Measurements from ENCODE around the gene MXRA8.
"Not testable (repeated sequence)": the region's sequence is repeated elsewhere in the genome, so short reads cannot be mapped to it uniquely, and the experiment has no call there.

The MXRA8 gene

DNA sequence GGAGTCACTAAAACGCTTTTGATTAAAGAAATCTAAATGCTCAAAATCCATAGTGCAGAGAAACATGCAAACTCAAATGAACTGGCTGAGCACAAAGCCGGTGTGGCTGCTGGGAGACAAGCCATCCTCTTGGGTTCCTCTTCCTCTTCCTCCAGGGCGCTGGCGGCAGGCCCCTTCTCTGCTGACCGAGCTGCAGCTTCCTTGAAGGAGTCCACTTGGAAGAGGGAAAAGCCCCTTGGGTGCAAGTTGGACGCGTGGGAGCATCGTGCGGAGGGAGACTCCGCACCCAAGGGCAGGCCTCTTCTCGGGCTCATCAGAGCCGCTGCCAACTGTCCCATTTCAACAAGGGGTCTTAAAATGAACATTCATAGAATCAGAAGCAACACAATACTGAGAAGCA lies 32.9 kb upstream of the MXRA8 start:
- no peak for DNase-seq (ENCODE audit: low spot score)

DNA sequence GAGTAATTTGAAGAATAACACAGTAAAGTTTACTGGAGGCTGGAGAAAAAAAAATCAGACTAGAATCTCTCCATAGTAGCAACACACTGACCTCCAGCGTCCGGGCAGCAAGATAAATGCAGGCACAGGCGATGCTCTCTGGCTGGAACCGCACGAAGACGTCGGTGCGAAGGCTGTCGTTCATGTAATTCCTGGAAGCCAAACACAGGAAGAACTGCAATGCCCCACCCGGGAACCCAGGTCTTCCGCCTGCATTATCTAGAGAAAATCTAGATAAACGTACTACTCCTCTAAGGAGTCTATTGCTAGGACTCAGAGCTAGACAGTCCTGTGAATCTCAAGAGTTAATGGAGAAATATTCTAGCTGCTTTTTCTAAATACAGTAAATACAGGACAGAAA lies 32.3 kb upstream of the MXRA8 start:
- DNase-seq (ENCODE audit: low spot score): no peak

DNA sequence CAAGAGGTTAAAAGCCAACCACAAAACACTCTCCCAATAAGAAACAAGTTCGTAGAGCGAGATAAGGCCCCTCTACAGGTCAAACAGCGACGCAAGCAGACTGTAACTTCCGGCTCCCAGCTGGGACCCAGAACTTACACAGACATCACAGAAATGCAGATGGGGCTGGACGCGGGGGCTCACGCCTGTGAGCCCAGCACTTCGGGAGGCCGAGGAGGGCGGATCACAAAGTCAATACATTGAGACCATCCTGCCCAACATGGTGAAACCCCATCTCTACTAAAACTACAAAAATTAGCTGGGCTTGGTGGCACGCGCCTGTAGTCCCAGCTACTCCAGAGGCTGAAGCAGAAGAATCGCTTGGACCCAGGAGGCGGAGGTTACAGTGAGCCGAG lies 29.7 kb upstream of the MXRA8 start:
- no peak for DNase-seq (ENCODE audit: low spot score)

DNA sequence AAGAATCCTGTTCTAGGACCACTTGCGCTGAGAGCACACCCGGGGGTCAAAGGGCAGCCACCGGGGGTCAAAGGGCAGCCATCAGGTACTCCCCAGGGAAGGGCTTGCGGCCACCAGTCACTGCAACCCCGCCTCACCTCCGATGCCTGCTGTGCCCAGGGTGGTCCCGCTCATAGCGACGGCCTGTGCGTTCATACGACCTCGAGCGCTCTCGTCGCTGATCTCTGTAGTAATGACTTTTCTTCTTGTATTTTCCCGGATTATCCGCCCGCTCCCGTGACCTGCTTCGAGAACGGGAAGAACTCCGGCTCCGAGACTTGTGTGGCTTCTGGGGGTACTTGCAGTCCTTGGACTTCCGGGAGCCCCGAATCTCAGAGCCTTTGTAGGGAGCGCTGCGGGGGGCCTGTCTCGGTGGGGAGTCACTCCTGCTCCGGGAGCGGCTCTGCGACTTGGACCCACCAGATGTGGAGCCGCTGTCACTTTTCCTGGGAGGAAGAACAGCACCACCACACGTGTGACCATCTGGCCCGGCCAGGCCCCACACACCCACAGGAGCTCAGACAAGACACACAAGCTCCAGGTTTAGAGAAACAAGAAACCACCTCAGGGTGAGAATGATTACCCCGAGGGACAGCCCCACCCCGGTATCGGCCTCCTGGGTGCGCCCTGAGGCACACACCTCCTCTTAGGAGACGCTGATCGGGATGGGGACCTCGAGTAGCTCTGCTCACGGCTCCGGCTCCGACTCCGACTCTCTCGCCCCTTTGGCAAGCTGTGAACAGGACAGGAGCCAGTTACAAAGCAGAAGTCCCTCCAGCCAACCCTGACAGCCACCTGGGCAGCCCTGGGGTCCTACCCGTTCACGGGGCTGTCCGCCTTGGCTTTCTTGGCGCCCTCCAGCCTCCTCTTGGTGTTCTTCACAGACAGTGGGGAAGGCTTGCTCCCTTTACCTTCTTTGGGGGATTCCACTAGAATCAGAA lies 29.0 kb upstream of the MXRA8 start:
- no peak for DNase-seq (ENCODE audit: low spot score)

DNA sequence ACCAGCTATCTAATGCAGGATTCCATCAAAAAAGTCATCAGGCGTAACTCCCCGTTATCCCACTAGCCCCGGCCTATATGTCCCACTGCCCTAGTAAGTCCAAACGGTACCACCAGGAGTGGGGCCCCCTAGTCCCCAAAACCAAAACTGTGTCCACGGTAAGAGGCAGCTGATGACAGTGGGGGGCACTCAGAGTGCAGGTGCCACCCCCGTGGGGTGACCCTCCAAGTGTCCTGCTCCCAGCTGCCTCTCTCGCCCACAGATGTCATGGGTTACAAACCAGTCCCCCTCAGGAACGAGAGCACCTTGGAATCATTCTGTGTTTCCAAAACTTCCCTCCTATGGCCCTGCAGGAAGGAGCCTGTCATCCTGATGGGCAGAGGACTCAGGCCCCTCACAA lies 27.6 kb upstream of the MXRA8 start:
- DNase-seq (ENCODE audit: low spot score): no peak

DNA sequence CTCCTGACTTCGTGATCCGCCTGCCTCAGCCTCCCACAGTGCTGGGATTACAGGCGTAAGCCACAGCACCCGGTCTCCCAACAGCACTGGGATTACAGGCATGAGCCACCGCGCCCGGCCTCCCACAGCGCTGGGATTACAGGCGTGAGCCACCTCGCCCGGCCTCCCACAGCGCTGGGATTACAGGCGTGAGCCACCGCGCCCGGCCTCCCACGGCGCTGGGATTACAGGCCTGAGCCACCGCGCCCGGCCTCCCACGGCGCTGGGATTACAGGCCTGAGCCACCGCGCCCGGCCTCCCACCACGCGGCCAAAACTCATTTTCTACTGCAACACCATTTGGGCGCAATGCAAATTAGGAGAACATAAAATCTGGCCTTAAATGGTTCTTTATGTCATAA lies 27.0 kb upstream of the MXRA8 start:
- not testable (repeated sequence) for DNase-seq (ENCODE audit: low spot score)

DNA sequence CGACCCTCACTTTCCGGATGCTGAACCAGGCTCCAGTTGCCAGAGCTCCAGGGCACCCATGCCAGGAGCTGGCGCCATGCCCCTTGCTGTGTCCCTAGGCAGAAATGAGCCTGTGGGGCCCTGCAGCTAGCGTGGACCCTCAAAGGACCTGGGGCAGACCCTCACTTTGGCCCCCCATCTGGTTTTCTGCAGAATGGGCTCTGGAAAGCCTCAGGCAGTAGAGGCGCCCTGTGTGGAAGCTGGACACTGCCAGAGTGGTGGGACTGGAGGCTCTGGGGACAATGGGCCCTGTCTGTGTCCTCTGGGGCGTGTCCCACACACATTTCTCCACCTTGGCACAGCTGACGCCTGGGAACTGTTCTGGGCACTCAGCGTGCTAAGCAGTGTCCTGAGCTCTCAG lies 22.9 kb upstream of the MXRA8 start:
- DNase-seq (ENCODE audit: low spot score): no peak

DNA sequence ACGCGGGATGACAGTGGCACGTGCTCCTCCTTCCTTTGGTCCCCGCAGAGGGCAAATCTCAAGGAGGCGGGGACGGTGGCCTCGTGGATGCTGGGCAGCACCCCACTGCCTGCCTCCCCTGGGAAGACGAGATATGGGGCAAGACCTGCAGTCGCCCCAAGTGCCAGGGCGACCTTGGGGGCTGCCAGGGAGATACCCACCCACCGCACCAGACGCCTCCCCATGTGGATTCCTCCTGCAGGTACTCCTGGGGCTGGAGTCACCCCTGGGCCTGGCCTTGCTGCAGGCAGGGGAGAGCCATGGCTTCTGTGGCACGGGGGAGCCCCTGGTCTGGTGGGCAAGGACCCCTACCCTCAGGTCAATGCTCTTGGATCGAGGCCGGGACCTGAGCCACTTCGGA lies 22.5 kb upstream of the MXRA8 start:
- no peak for DNase-seq (ENCODE audit: low spot score)

DNA sequence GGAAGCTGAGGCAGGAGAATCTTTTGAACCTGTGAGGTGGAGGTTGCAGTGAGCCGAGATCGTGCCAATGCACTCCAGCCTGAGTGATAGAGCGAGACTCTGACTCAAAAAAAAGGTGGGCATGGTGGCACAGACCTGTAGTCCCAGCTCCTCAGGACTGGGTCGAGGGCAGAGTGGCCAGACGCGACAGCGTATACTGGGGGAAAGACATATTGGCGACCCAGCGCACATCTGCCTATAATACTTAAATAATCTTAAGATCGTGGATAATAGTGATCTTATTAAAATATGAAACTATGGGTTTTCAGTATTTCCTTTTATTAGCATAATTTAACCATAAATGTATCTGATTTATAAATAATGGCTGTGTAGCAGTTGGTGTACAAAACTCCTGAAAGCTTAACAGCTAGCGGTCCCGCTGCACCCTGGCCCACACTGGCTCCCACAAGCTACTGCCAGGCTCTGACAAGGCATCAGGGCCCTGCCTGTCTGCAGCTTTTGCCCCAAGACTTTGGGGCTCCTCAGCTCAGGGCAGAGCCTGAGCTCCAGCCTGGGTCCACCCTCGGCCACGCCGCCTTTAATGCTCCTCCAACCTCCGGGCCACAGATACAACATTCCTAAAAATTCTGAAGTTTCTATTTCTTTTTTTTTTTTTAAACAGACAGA lies 19.3 kb upstream of the MXRA8 start:
- no peak for DNase-seq (ENCODE audit: low spot score)

DNA sequence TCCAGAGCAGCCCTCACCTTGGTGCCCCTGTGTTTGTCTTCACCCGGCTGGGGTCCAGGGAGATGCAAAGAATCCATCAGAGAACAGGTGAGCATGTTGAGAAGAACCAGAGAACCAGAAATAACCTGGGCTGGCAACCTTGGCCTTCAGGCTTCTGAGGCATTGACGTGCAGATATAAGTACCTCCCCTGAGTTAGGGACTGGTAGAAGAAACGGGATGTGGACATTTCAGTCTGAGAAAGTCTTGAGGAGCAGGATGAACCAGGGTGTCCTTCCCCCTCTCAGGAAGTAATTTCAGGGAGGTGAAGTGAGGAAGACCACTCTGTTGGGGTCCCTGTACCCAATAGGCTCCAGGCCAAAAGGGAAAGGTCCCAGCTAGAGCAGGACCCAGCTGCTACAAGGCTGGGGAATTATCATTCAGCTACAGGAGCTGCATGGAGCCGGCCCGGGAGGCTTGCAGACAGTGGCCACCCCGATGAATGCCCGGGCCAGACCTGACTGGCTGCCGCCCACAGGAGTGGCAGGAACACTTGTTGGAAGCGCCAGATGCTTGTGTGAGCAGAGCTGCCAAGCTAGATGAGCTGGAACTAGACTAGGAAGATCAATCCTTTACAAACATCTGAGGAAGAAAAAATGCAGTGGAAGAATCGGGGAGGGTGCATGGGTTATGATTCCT lies 18.3 kb upstream of the MXRA8 start:
- DNase-seq (ENCODE audit: low spot score): no peak

DNA sequence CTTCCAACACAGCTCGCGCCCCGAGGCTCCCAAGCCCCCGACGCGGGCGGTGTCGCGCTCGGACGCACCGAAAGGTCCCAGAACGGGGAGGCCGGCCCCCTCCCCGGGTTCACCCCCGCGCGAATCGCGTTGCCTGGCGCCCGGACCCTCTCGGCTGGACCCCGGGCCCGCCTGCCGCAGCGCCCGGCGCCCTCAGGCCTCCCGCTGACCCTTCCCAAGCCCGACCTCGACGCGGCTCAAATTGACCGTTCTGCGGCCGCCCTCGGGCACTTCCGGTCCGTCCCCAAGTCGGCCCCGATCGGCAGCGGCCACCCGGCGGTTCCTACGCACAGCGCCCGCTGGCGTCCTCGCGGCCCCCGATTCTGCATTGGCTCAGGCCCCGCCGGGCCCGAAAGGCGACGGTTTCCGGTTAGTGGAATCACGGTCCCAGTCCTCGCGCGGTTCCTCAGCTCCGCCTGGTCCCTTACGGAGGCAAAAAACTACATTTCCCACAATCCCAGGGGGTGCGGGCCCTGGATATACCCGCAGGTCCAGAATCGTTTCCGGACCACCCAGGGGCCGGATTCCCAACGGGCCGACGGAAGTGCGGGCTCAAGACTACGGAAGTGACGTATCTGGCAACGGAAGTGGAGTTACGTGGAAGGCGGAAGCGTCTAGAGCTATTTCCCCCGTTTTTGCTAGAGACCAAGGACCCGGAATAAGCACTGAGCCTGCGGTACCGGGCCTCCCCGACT lies 16.7 kb upstream of the MXRA8 start, which contains the start of gene AURKAIP1:
TSS of gene AURKAIP1 (minus strand) at position 279 of the 734 bp plus-strand sequence. CDS start 451 bp downstream, outside the sequence.
- DNase-seq (ENCODE audit: low spot score): peak; percentile 100

DNA sequence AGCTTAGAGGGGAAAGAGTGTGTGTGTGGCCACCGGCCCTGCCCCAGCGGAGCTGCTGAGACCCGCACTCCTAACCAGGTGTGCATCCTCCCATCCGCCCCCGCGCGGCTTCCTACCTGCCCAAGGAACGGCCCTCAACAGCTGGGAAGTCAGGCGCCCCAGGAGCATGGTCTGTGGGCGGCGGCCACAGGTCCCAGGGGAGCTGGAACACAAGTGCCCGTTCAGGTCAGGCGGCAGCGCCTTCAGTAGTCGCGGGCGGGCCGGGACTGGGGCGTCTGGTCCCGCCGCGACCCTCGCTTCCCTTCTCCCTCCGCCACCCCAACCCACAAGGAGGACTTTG lies 16.2 kb upstream of the MXRA8 start:
- DNase-seq (ENCODE audit: low spot score): no peak

DNA sequence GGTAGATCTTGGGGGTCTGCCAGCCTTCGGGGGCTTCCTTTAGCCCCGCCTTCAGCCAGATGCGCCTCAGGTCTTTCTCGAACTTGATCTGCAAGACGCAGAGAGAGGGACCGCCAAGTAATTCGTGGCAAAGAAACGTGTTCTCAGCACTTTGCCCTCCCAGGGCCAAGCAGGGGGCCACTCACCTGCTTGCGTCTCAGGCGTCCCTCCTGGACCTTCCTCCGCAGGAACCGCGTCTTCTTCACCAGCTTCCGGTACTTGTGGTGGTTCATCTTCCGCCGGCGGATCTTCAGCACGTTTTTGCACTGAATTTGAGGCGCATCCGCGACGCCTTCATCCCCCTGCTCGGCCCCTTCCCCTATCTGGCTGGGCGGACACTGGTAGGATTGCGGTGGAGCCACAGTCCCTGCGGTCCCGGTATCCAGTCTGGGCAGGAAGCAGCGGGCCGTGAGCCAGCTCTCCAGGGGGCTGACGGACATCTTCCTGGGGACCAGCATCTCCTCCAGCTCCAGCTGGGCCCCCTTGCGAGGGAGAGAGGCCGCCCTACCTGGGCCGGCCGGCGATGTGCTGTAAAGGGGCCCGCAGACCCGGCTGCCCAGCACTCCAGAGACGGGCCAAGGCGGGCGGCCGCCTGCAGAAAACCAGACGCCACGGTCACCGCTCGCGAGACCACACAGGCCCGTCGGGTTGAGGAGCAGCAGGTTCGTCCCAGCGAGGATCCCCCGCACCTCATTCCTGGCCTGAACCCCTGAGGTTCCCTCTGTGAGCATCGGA lies 15.6 kb upstream of the MXRA8 start:
- DNase-seq (ENCODE audit: low spot score): no peak

DNA sequence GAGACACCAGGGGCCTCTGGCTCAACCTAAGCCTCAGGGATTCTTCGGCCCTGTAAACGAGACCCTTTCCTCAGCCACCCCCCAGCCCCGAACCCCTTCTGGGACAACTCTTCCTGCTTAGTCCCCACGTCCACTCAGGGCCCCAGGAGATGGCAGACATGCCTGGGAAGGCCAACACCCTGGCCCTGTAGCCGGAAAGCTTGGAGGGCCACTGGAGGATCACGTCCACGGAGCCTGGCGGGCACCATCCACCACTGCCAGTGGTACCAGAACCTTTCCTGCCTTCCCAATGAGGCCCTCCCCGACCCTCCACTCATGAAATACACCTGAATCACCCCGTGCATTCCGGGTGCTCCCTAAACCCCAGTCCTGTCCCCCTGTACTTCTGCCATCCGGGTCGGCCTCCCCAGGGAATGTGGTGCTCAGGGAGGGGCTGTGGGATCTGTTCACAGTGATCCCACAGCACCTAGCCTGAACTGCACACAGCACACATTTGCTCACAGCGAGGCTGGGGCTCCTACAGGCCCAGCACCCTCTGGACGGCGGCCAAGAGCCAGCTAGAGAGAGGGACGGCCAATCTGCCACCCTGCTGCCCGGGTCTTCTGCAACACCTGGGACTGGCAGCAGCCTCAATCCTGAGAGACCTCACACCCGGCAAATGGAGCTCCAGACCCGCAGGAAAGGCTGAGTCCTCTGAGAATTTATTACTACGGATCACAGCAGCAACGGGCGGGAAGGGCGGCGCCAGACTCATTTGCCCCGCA lies 14.9 kb upstream of the MXRA8 start:
- no peak for DNase-seq (ENCODE audit: low spot score)

DNA sequence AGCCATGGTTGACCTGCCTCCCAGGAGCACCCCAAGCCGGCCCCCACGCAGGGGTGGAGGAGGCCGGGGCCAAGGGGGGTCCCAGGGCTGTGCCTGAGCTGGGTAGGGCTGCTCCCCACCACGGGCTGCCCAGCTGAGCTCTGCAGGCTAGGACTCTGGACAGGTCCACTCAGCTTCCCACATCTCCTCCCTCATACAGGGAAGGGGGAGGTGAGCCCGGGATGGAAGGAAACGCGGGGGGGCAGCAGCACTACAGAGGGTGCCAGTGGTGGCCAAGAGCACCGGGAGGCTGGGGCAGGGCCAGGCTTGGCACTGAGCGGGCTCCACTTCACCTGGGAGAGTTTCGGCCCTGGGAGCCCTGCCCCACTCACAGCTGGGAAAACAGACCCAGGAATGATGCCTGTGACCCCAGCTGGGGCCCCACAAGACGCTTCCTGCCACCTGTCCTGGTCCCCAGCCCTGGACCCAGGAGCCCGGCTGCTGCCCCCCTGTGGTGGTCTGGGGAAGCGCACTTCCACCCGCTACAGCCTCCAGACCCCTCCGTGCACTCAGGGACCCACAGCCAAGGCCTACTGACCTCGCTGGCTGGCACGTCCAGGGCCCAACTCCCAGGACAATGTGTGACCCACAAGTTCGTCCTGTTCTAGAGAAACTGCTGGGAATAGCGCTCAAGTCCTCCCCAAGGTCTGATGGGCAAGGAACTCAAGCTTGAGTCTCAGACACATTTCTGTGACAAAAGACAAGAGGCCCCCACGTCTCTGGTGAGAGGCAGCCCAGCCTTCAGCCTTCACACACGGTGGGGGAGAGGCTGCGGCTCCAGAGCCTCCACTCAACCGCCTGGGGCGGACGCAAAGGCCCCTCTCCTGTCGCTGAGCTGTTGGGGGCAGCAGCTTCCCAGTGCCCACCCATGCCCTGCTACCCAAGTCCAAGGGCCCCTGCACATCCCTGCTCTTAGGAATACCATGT lies 13.7 kb upstream of the MXRA8 start:
- DNase-seq (ENCODE audit: low spot score): no peak

DNA sequence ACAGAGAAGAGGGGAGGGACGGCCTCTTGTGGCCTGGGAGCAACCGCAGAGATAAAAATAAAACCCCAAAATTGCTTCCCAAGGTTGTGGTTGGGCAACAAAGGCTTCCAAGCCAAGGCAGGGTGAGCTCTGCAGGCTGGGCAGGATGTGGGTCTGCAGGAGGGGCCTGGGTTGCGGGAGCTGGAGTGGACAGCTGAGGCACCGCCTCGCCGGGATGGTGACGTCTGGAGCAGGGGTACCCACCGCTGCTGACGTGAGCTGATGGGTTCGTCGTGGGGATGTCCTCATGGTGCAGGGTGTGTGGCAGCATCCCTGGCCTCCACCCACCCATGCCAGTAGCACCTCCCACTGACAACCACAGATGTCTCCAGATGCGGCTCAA lies 13.0 kb upstream of the MXRA8 start:
- no peak for DNase-seq (ENCODE audit: low spot score)

DNA sequence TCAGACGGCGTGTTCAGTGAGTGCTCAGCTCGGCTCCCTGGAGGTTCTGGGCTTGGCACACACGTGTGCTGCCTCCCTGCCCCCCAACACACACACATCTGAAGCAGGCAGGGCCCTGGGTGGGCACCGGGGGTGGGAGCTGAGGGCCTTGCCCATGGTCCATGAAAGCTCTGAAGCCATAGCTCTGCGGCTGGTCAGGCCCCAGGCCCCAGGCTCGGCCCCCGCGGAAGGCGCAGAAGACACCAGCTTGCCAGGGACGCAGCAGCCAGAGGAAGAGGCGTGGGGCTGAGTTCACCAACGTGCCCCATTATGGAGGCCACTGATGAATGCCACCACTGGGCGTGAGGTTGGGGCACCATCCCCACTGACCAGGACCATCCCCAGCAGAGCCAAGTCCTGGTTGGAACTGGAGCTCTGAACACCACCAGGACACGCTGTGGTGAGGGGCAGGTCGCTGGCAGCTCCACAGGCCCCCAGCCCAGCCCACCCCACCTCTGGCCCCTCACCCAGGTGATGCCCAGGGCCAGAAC lies 12.5 kb upstream of the MXRA8 start:
- no peak for DNase-seq (ENCODE audit: low spot score)

DNA sequence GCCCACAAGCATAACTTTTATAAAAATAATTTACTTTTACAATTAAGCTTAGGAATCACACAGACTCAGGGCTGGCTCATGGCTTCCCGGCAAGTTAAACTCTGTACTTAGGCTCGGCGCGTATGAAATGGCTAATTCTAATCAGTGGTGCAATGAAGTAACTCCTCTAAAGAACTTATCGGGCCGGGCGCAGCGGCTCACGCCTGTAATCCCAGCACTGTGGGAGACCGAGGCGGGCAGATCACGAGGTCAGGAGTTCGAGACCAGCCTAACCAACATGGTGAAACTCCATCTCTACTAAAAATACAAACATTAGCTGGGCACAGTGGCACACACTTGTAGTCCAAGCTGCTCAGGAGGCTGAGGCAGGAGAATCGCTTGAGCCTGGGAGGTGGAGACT lies 11.7 kb upstream of the MXRA8 start:
- not testable (repeated sequence) for DNase-seq (ENCODE audit: low spot score)

DNA sequence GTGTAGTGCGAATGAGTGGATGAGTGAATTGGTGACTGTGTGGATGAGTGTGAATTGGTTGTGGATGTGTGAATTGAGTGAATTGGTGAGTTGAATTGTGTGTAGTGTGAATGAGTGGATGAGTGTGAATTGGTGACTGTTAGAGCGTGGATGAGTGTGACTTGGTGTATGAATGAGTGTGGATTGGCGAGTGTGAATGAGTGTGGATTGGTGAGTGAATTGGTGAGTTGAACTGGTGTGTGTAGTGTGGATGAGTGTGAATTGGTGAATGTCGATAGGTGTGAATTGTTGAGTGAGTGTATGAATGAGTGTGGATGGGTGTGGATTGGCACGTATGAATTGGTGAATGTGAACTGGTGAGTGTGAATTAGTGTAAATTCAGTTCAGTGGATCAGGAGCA lies 9.0 kb upstream of the MXRA8 start:
- DNase-seq (ENCODE audit: low spot score): no peak

Measured in putamen (tissue), 1 donor.